GM12878 (cell line): ENCODE results near the gene FKBP3. TPM values are rescaled to one million over a fixed set of nuclear protein-coding genes. Genes with fewer than 3 reads are reported as not detected.

ENCODE experiments used
- ATF2 ChIP-seq: IDR thresholded peaks from 2 replicates; pipeline ENCODE4 v1.6.1; 2012; ENCODE audit warnings: low read length, inconsistent platforms
- BACH1 ChIP-seq: fragments of 450-650 bp; IDR thresholded peaks from 2 replicates; pipeline ENCODE4 v1.6.1; 2017; ENCODE audit warnings: mild to moderate bottlenecking, borderline replicate concordance
- BRCA1 ChIP-seq: IDR thresholded peaks from 2 replicates; pipeline ENCODE4 v1.6.1; 2011; ENCODE audit warnings: low read depth, low read length, improper control_type of control experiment
- CREM ChIP-seq: IDR thresholded peaks from 2 replicates; pipeline ENCODE4 v1.6.1; 2014; ENCODE audit warnings: antibody characterized with exemption, low read depth
- ETV6 ChIP-seq, 2 experiments: fragments of 450-650 bp in 1 of 2; IDR thresholded peaks in 1 of 2; conservative IDR thresholded peaks in 1 of 2; 2 replicates each; pipeline ENCODE4 v1.6.1; 2014; ENCODE audit warnings: antibody characterized with exemption in 1 of 2, borderline replicate concordance in 1 of 2, low read depth in 1 of 2, mild to moderate bottlenecking in 1 of 2, moderate library complexity in 1 of 2
- FOXM1 ChIP-seq: IDR thresholded peaks from 2 replicates; pipeline ENCODE4 v1.6.1; 2012; ENCODE audit warnings: low read depth, mild to moderate bottlenecking, inconsistent platforms, low read length, moderate library complexity
- GATAD2B ChIP-seq: fragments of 450-650 bp; conservative IDR thresholded peaks from 2 replicates; pipeline ENCODE4 v1.6.1; 2017; ENCODE audit warnings: low read depth, mild to moderate bottlenecking, moderate library complexity
- HSF1 ChIP-seq: fragments of 150-350 bp; IDR thresholded peaks from 2 replicates; pipeline ENCODE4 v1.6.1; 2014; ENCODE audit warnings: mild to moderate bottlenecking, low read depth, low read length
- MLLT1 ChIP-seq: fragments of 450-650 bp; IDR thresholded peaks from 2 replicates; pipeline ENCODE4 v1.6.1; 2016; ENCODE audit warnings: mild to moderate bottlenecking
- POLR2A ChIP-seq: IDR thresholded peaks from 2 replicates; pipeline ENCODE4 v1.6.1; 2011; ENCODE audit warnings: low read depth, mild to moderate bottlenecking, low read length
- RAD51 ChIP-seq: fragments of 450-650 bp; IDR thresholded peaks from 2 replicates; pipeline ENCODE4 v1.6.1; 2016; ENCODE audit warnings: moderate library complexity, mild to moderate bottlenecking, inconsistent platforms
- RELA ChIP-seq: fragments of 450-650 bp; IDR thresholded peaks from 2 replicates; pipeline ENCODE4 v1.8.0; 2014; ENCODE audit warnings: borderline replicate concordance; ENCODE audit not compliant: partially characterized antibody
- SIN3A ChIP-seq: IDR thresholded peaks from 2 replicates; pipeline ENCODE4 v1.6.1; 2012; ENCODE audit warnings: low read depth, low read length, improper control_type of control experiment
- SKIL ChIP-seq: fragments of 450-650 bp; IDR thresholded peaks from 2 replicates; pipeline ENCODE4 v1.6.1; 2017; ENCODE audit warnings: mild to moderate bottlenecking, low read depth, inconsistent platforms; ENCODE audit not compliant: poor library complexity, severe bottlenecking
- ZBTB4 ChIP-seq: fragments of 450-650 bp; formaldehyde crosslinking; IDR thresholded peaks from 2 replicates; pipeline ENCODE4 v1.4.0; 2022; ENCODE audit warnings: mild to moderate bottlenecking, moderate library complexity
- ZNF384 ChIP-seq: IDR thresholded peaks from 2 replicates; pipeline ENCODE4 v1.6.1; 2012; ENCODE audit warnings: low read depth, mild to moderate bottlenecking, low read length, improper control_type of control experiment, borderline replicate concordance
- polyA plus RNA-seq, 11 experiments: library from polyadenylated mRNA; depleted of rRNA in 4 of 11; unstranded in 6 of 11; stranded (reverse) in 5 of 11; fragments of >200 nt; fragmentation: Nextera tagmentation in 4 of 11; fragmentation: Illumina TruSeq in 1 of 11; extraction: Ambion mirVana in 4 of 11; extraction: Trizol in 1 of 11; gene quantifications; 1 replicate in 1 of 11; 2 replicates in 10 of 11; pipeline versions ENCODE4 v1.2.1 to v1.2.3, GENCODE V29; 2011 to 2016; ENCODE audit warnings: inconsistent platforms in 2 of 11, missing spikeins in 2 of 11, low read depth in 1 of 11
- total RNA-seq, 4 experiments: library from RNA; depleted of rRNA in 3 of 4; stranded (reverse); fragments of >200 nt in 3 of 4; fragmentation: Illumina TruSeq in 1 of 4; extraction: Trizol in 1 of 4; gene quantifications; 2 replicates each; pipeline versions ENCODE4 v1.2.1 to v1.2.3, GENCODE V29; 2013 to 2021

Gene FKBP3
- total and polyA plus RNA-seq, 10 of the 15 experiments (the other 5 are each of a cell fraction or from before 2014, with no cell fraction given) = 67.2 to 218 (median 129) TPM

- TF ChIP-seq ZBTB4 (CRISPR knock-in tag) = no peak
- TF ChIP-seq ATF2 = peak; percentile 22; the same call in 1 of the 2 replicates
- TF ChIP-seq FOXM1 = 0 out of 2 replicates have a peak, but pooled peaks have one; percentile 10
- TF ChIP-seq GATAD2B = no peak
- no peak for TF ChIP-seq BACH1
- TF ChIP-seq SIN3A = peak; percentile 99
- peak; percentile 73 for TF ChIP-seq POLR2A
- TF ChIP-seq ETV6 (conservative IDR thresholded peaks at IDR 0.05 in 1 of 2, IDR thresholded peaks at IDR 0.05 in 1 of 2; ENCODE audit: borderline replicate concordance in 1 of 2, low read depth in 1 of 2) = no peak
- no peak for TF ChIP-seq HSF1
- no peak for TF ChIP-seq RAD51
- TF ChIP-seq MLLT1 = 0 out of 2 replicates have a peak, but pooled peaks have one; percentile 17
- peak; percentile 45; the same call in 1 of the 2 replicates for TF ChIP-seq CREM
- no peak for TF ChIP-seq BRCA1
- no peak for TF ChIP-seq RELA
- TF ChIP-seq ZNF384 = no peak
- TF ChIP-seq SKIL = peak; percentile 62
Measured at GRCh38 chr14:45135659-45136395, 1.5 kb upstream of the FKBP3 start, which contains the start of gene FANCM (continued).
